ENCODE results near the gene OR5B3.
"Not testable (repeated sequence)": the region's sequence is repeated elsewhere in the genome, so short reads cannot be mapped to it uniquely, and the experiment has no call there.

The OR5B3 gene

GRCh38 chr11:58406774-58407173 lies at the start of gene OR5B3:
TSS of gene OR5B3 (minus strand) at chr11:58406874. CDS start at chr11:58403409, 3,465 bp downstream.
- DNase-seq: no peak

DNA sequence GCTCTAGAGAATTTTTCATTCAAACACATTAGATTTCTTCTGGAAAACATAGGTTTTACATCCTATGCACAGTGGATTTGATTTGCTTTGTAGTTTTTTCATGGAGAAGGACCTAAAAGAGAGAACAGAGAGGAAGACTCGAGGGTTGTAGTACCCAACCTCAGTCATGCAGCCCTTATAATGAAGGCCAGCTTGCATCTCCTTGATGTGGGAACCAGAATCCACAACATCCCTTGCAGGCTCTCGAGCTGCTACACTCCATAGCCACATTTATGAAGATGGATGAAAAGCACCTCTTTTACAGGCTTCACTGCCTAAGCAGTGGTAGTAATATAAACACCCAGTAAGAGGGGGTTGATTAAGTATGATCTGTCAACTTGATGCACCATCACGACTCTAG lies 44.9 kb upstream of the OR5B3 start:
- no peak for DNase-seq

DNA sequence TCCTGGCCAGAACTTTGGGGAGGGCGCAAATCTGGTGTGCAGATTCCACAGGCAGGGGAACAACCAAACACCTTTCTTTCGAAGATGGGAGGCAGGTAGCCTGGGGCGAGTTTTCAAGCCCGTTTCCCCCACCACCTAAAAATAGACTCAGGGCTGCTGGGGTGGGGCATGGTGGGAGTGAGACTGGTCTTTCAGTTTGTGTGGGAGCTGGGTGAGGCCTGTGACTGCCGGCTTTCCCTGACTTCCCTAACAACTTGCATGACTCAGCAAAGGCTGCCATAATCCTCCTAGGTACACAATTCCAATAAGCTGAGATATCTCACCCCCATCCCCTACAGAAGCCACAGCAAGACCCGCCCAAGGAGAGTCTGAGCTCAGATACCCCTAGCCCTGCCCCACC lies 39.6 kb upstream of the OR5B3 start:
- no peak for DNase-seq

DNA sequence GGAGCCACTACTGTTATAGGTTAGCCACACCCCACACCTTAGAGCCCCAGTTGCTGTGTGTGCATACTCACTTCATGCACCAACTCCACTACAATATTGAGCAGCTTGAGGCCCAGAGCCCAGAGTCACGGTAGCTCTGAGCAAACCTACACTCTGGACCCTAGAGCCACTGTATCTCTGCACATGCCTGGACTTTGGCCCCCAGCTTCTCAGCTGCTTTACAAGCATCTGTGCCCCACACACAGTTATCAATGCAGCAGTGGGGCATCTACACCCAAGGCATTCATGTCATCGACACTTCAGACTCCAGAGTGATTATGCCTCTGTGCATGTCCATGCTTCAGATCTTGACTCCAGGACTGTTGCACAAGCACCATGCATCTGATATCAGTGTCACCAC lies 37.6 kb upstream of the OR5B3 start:
- DNase-seq: no peak

DNA sequence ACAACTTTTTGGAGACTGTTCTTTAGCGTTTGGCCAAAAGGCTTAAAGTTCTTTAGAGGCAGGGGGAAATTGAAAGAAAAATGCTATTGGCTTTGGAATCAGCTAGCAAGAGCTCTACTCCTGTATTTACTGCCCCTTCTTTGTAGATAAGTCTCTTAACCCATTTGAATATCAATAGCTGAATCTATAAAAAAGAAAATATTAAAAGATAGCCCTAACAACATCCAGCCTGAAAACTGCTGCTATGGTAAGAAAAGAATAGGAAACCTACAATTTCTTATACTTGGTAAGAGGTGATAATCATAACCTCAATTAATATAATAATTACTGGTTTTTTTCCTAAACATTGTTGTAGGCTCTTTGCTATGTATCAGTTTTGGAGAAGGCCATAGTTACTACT lies 35.5 kb upstream of the OR5B3 start, which contains the start of gene OR5B12:
OR5B12 (minus strand) TSS at position 101 of the 400 bp plus-strand sequence. CDS start 2,085 bp downstream, outside the sequence.
- DNase-seq: no peak

GRCh38 chr11:58438486-58438885 lies 31.8 kb upstream of the OR5B3 start:
- DNase-seq: no peak

GRCh38 chr11:58434217-58434616 lies 27.5 kb upstream of the OR5B3 start:
- DNase-seq: no peak

- no peak for DNase-seq
Observed at GRCh38 chr11:58433638-58434203, 27.0 kb upstream of the OR5B3 start.

DNA sequence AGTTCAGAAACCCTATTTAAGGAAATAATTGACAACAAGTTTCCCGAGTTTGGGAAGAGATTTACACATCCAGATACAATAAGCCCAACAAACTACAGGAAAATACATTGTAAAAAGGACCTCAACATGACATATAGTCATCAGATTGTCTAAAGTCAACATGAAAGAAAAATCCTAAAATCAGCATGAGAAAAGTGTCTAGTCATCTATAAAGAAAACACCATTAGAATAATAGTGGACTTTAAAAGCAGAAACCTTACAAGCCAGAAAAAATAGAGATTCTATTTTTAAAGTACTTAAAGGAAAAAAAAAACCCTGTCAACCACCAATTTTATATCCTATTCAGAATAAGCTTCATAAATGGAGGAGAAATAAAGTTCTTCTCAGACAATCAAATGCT lies 22.6 kb upstream of the OR5B3 start:
- no peak for DNase-seq

- DNase-seq: no peak
Observed at GRCh38 chr11:58428021-58428420, 21.3 kb upstream of the OR5B3 start, which contains the start of gene OR5B2. TSS of gene OR5B2 (minus strand) at chr11:58428121. CDS start at chr11:58423261, 4,860 bp downstream.

DNA sequence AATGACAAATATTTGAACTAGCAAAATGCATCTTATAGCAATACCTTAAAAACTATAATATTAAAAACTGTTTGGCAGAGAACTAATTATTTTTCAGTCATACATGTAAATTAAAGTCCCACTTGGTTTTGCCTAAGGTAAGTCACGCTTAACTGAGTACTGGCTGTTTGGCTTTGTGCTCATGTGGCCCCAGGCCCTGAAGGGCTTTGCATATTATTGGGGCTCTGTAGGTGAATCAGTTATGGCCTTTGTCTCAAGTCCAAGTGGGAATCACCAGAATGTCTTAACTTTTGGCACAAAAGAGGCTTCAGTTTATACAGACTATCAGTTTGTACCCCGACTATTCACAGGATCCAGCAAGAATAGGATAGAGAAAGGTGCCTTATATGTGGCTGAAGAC lies 7.1 kb downstream of the OR5B3 start:
- not testable (repeated sequence) for DNase-seq

DNA sequence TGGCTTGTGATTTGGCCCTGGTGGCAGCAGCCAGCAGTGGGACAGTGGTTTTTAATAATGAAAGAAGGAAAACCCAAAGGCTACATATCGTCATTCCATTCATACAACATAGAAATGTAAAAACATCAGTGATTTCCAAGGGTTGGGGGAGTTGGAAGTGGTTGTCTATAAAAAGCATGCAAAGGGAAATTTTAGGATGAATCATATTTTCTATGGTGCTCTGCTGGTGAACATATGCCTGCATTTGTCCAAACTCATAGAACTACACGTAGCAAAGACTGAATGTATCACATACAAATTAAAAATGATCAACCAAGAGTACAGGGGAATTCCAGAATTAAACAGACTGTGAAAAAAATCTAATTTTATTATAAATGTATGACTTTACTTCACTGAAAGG lies 11.1 kb downstream of the OR5B3 start:
- no peak for DNase-seq

DNA sequence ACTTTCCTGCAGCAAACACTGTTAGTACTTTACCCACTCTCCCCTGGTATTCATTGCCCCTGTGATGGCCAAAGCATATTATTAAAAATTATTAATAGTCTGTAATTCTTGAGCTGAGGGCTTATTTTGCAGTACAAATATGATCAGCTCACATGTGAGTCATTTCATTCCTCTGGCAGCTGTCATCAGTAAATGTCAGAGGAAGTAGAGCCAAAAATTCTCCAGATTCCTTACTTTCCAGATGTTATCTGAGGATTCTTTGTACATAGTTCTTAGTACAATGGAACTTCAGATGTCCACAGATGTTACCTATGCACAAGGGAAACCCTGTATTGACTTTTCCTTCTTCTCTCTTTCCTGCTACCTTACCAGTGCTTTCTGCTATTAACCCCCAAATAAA lies 12.5 kb downstream of the OR5B3 start:
- no peak for DNase-seq

DNA sequence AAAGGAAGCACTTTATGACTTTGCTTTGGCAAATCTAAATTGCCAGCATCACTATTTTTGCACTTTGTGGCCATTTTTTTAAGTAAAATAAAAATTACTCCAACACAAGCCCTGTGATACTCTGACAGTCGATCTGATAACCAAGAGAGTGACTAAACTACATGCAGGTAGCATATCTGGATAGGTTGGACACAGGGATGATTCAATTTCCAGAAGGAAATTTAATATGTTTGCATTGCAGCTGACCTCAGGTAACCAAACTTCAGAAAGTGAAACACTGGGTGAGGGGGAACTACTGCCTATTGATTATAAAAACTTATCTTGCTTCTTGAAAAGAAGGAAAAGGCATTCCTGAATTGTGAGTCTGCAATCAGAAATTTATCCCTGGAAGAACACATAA lies 13.9 kb downstream of the OR5B3 start:
- no peak for DNase-seq

- DNase-seq: no peak
Observed at GRCh38 chr11:58391879-58392278, 14.8 kb downstream of the OR5B3 start.

- no peak for DNase-seq
Observed at GRCh38 chr11:58390551-58391063, 16.1 kb downstream of the OR5B3 start.

DNA sequence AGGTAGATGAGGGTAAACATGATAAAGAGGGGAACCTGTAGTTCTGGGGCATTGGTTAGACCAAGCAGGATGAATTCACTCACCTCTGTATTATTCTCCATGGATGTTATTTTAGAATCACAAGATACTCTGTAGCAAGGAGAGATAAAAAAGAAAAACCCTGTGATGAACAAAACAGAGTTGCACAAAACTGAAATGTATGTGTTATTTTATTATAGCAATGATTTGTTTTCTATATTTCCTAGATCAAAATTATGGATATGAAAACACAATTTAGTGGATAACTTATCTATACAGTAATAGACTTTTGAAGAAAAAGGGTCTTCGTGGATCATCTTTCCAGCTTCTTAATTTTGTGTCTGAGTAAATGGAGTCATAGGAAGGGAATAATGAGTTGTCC lies 47.7 kb downstream of the OR5B3 start, which contains the start of gene OR5B17:
OR5B17 (minus strand) TSS at position 101 of the 400 bp plus-strand sequence; CDS start at position 101, 0 bp downstream.
- DNase-seq: no peak

DNA sequence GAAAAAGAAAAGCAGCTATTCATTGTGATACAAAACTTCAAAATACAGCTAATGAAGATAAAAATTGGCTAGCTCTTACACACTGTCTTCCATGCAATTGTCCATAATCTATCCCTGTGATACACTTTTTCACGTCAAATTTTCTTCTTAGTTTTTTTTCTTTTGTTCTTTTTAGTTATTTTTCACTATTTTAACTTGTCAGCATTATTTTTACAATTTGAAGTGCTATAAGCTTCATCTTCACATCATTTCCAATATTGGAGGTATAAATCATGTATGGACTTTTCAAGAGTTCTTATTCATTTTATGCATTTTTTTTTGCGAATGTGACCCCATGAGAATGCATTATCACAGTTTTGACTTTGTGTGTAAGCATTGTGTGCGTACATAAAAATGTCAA lies 51.9 kb downstream of the OR5B3 start:
- no peak for DNase-seq
